Stimulated activated memory B cell treated with anti-CD40 and anti-IgM and Interleukin-4, amounts not matched to agents 10 μg/mL and 1 μg/mL and 100 μg/mL, for 72 hours (primary cell): ENCODE measurements around the gene MS4A7.
A peak's percentile ranks its signal among the peaks of the same experiment; 100 is the strongest.

Experiments
- ATAC-seq: fragments of 150-1000 bp; cut with Tn5 transposase; 2 replicates; pipeline ENCODE4 v1.10.0; 2021
- H3K27ac Mint-ChIP-seq: one replicate; pipeline ENCODE4 v1.8.0; 2022; ENCODE audit warnings: mild to moderate bottlenecking, mixed read lengths
- H3K27me3 Mint-ChIP-seq: one replicate; pipeline ENCODE4 v1.8.0; 2022; ENCODE audit warnings: mixed read lengths
- H3K36me3 Mint-ChIP-seq: one replicate; pipeline ENCODE4 v1.8.0; 2022; ENCODE audit warnings: mixed read lengths
- H3K4me1 Mint-ChIP-seq: one replicate; pipeline ENCODE4 v1.8.0; 2022; ENCODE audit warnings: mixed read lengths
- H3K4me3 Mint-ChIP-seq: one replicate; pipeline ENCODE4 v1.8.0; 2022; ENCODE audit warnings: mild to moderate bottlenecking, moderate library complexity, mixed read lengths
- H3K9me3 Mint-ChIP-seq: one replicate; pipeline ENCODE4 v1.8.0; 2022; ENCODE audit warnings: mixed read lengths

MS4A7 gene

GRCh38 chr11:60378354-60378753 lies at the start of gene MS4A7:
MS4A7 (plus strand) TSS chr11:60378532; CDS start chr11:60383142, 4,610 bp downstream.
- peaks cover 5% of the 10 kb centered on the region for H3K9me3 Mint-ChIP-seq
- peaks cover 67% of the 10 kb centered on the region for H3K4me1 Mint-ChIP-seq
- peaks cover 5% of the 10 kb centered on the region for H3K36me3 Mint-ChIP-seq
- H3K4me3 Mint-ChIP-seq: peak within 1 kb of the TSS; percentile 82
- peak within 1 kb of the TSS; percentile 91 for H3K27ac Mint-ChIP-seq
- H3K27me3 Mint-ChIP-seq: no peaks in the 10 kb centered on the region
- ATAC-seq: peak; percentile 97

GRCh38 chr11:60332846-60333245 lies 45.5 kb upstream of the MS4A7 start:
- Mint-ChIP-seq H3K9me3 (peaks cover 3% of the 10 kb centered on the region), H3K4me3 (no peak overlapping the region), H3K27me3 (no peaks in the 10 kb centered on the region), H3K27ac (peak overlapping the region; percentile 31), H3K36me3 (no peaks in the 10 kb centered on the region), H3K4me1 (peaks cover 20% of the 10 kb centered on the region)
- ATAC-seq: no peak

GRCh38 chr11:60334005-60334620 lies 44.2 kb upstream of the MS4A7 start:
- no peaks in the 10 kb centered on the region for H3K36me3 Mint-ChIP-seq
- H3K4me3 Mint-ChIP-seq: no peak overlapping the region
- peaks cover 3% of the 10 kb centered on the region for H3K9me3 Mint-ChIP-seq

GRCh38 chr11:60336767-60337391 lies 41.5 kb upstream of the MS4A7 start:
- H3K27me3 Mint-ChIP-seq: no peaks in the 10 kb centered on the region
- no peaks in the 10 kb centered on the region for H3K9me3 Mint-ChIP-seq
- no peaks in the 10 kb centered on the region for H3K36me3 Mint-ChIP-seq
- H3K27ac Mint-ChIP-seq: peak overlapping the region; percentile 12
- H3K4me1 Mint-ChIP-seq: peaks cover 29% of the 10 kb centered on the region
- ATAC-seq: peak; percentile 78
- no peak overlapping the region for H3K4me3 Mint-ChIP-seq

More at GRCh38 chr11:60334005-60334620, 44.2 kb upstream of the MS4A7 start:
- H3K27ac Mint-ChIP-seq: no peak overlapping the region
- no peaks in the 10 kb centered on the region for H3K27me3 Mint-ChIP-seq
- H3K4me1 Mint-ChIP-seq: peaks cover 29% of the 10 kb centered on the region
- peak; percentile 77 for ATAC-seq

GRCh38 chr11:60338053-60338452 lies 40.3 kb upstream of the MS4A7 start:
- Mint-ChIP-seq H3K9me3 (no peaks in the 10 kb centered on the region), H3K36me3 (no peaks in the 10 kb centered on the region), H3K27ac (peak overlapping the region; percentile 12), H3K4me1 (peaks cover 29% of the 10 kb centered on the region), H3K27me3 (no peaks in the 10 kb centered on the region), H3K4me3 (peak overlapping the region; percentile 1)
- no peak for ATAC-seq

GRCh38 chr11:60339356-60339755 lies 39.0 kb upstream of the MS4A7 start:
- H3K4me3 Mint-ChIP-seq: no peak overlapping the region
- no peaks in the 10 kb centered on the region for H3K9me3 Mint-ChIP-seq
- H3K27me3 Mint-ChIP-seq: no peaks in the 10 kb centered on the region
- no peak overlapping the region for H3K27ac Mint-ChIP-seq
- no peak for ATAC-seq
- H3K4me1 Mint-ChIP-seq: peaks cover 25% of the 10 kb centered on the region
- H3K36me3 Mint-ChIP-seq: no peaks in the 10 kb centered on the region

GRCh38 chr11:60343094-60343704 lies 35.1 kb upstream of the MS4A7 start:
- H3K36me3 Mint-ChIP-seq: no peaks in the 10 kb centered on the region
- no peak overlapping the region for H3K27ac Mint-ChIP-seq
- peaks cover 34% of the 10 kb centered on the region for H3K4me1 Mint-ChIP-seq
- no peaks in the 10 kb centered on the region for H3K27me3 Mint-ChIP-seq
- no peak overlapping the region for H3K4me3 Mint-ChIP-seq
- ATAC-seq: no peak
- no peaks in the 10 kb centered on the region for H3K9me3 Mint-ChIP-seq

GRCh38 chr11:60344146-60344545 lies 34.2 kb upstream of the MS4A7 start:
- Mint-ChIP-seq H3K9me3 (no peaks in the 10 kb centered on the region), H3K27me3 (no peaks in the 10 kb centered on the region), H3K4me3 (no peak overlapping the region), H3K4me1 (peaks cover 29% of the 10 kb centered on the region), H3K27ac (no peak overlapping the region), H3K36me3 (no peaks in the 10 kb centered on the region)
- no peak for ATAC-seq

GRCh38 chr11:60345489-60345888 lies 32.8 kb upstream of the MS4A7 start:
- no peaks in the 10 kb centered on the region for H3K27me3 Mint-ChIP-seq
- no peak overlapping the region for H3K4me3 Mint-ChIP-seq
- peak overlapping the region; percentile 22 for H3K27ac Mint-ChIP-seq
- H3K9me3 Mint-ChIP-seq: no peaks in the 10 kb centered on the region
- peaks cover 29% of the 10 kb centered on the region for H3K4me1 Mint-ChIP-seq
- no peak for ATAC-seq
- no peaks in the 10 kb centered on the region for H3K36me3 Mint-ChIP-seq

- peaks cover 29% of the 10 kb centered on the region for H3K4me1 Mint-ChIP-seq
- no peaks in the 10 kb centered on the region for H3K36me3 Mint-ChIP-seq
- H3K4me3 Mint-ChIP-seq: no peak overlapping the region
- no peak overlapping the region for H3K27ac Mint-ChIP-seq
- peak; percentile 78 for ATAC-seq
- no peaks in the 10 kb centered on the region for H3K27me3 Mint-ChIP-seq
- no peaks in the 10 kb centered on the region for H3K9me3 Mint-ChIP-seq
Observed at GRCh38 chr11:60347084-60347797, 31.1 kb upstream of the MS4A7 start.

- no peaks in the 10 kb centered on the region for H3K36me3 Mint-ChIP-seq
- H3K27ac Mint-ChIP-seq: no peak overlapping the region
- no peak overlapping the region for H3K4me3 Mint-ChIP-seq
- no peaks in the 10 kb centered on the region for H3K27me3 Mint-ChIP-seq
- peaks cover 29% of the 10 kb centered on the region for H3K4me1 Mint-ChIP-seq
- H3K9me3 Mint-ChIP-seq: no peaks in the 10 kb centered on the region
- ATAC-seq: no peak
Observed at GRCh38 chr11:60348116-60348515, 30.2 kb upstream of the MS4A7 start.

- no peak for ATAC-seq
- Mint-ChIP-seq H3K36me3 (peaks cover 10% of the 10 kb centered on the region), H3K4me1 (peaks cover 29% of the 10 kb centered on the region), H3K27ac (no peak overlapping the region), H3K9me3 (peaks cover 11% of the 10 kb centered on the region), H3K27me3 (no peaks in the 10 kb centered on the region), H3K4me3 (no peak overlapping the region)
Observed at GRCh38 chr11:60349990-60350389, 28.3 kb upstream of the MS4A7 start.

GRCh38 chr11:60357771-60358170 lies 20.6 kb upstream of the MS4A7 start:
- peaks cover 16% of the 10 kb centered on the region for H3K36me3 Mint-ChIP-seq
- no peaks in the 10 kb centered on the region for H3K27me3 Mint-ChIP-seq
- ATAC-seq: no peak
- H3K4me1 Mint-ChIP-seq: peaks cover 30% of the 10 kb centered on the region
- peak overlapping the region; percentile 66 for H3K27ac Mint-ChIP-seq
- peak overlapping the region; percentile 28 for H3K4me3 Mint-ChIP-seq
- H3K9me3 Mint-ChIP-seq: peaks cover 18% of the 10 kb centered on the region

GRCh38 chr11:60360621-60361020 lies 17.7 kb upstream of the MS4A7 start:
- H3K36me3 Mint-ChIP-seq: peaks cover 5% of the 10 kb centered on the region
- ATAC-seq: no peak
- H3K4me3 Mint-ChIP-seq: no peak overlapping the region
- no peaks in the 10 kb centered on the region for H3K27me3 Mint-ChIP-seq
- peaks cover 56% of the 10 kb centered on the region for H3K4me1 Mint-ChIP-seq
- peaks cover 7% of the 10 kb centered on the region for H3K9me3 Mint-ChIP-seq
- H3K27ac Mint-ChIP-seq: no peak overlapping the region

- peak overlapping the region; percentile 96 for H3K27ac Mint-ChIP-seq
- H3K4me3 Mint-ChIP-seq: no peak overlapping the region
- H3K9me3 Mint-ChIP-seq: peaks cover 7% of the 10 kb centered on the region
- peaks cover 5% of the 10 kb centered on the region for H3K36me3 Mint-ChIP-seq
- peaks cover 57% of the 10 kb centered on the region for H3K4me1 Mint-ChIP-seq
- H3K27me3 Mint-ChIP-seq: no peaks in the 10 kb centered on the region
- no peak for ATAC-seq
Observed at GRCh38 chr11:60362241-60362640, 16.1 kb upstream of the MS4A7 start.
